SK-N-SH (cell line): Measurements from ENCODE around the gene SHLD1.

ENCODE experiments used
- ELF1 ChIP-seq: IDR thresholded peaks from 2 replicates; pipeline ENCODE4 v1.4.0; 2012
- EP300 ChIP-seq, 2 experiments: IDR thresholded peaks; 2 replicates each; pipeline versions ENCODE4 v1.4.0 to v1.6.1; 2012; ENCODE audit warnings: borderline replicate concordance in 1 of 2, low read depth in 1 of 2, low read length in 1 of 2
- EZH2phosphoT487 ChIP-seq: fragments of 200-600 bp; sonication (generic); IDR thresholded peaks from 2 replicates; pipeline ENCODE4 v1.6.1; 2017; ENCODE audit warnings: low read depth, mixed run types, mild to moderate bottlenecking, antibody characterized with exemption, moderate library complexity, borderline replicate concordance
- FOXM1 ChIP-seq: IDR thresholded peaks from 2 replicates; pipeline ENCODE4 v1.4.0; 2012; ENCODE audit warnings: low read depth, mild to moderate bottlenecking
- NRF1 ChIP-seq: IDR thresholded peaks from 2 replicates; pipeline ENCODE4 v1.6.1; 2012; ENCODE audit warnings: low read depth, mild to moderate bottlenecking, low read length
- POLR2AphosphoS5 ChIP-seq: IDR thresholded peaks from 2 replicates; pipeline ENCODE4 v1.6.1; 2012; ENCODE audit warnings: low read depth, low read length
- REST ChIP-seq: IDR thresholded peaks from 2 replicates; pipeline ENCODE4 v1.6.1; 2012; ENCODE audit warnings: mild to moderate bottlenecking, low read depth, low read length, moderate library complexity
- SIN3A ChIP-seq: IDR thresholded peaks from 2 replicates; pipeline ENCODE4 v1.6.1; 2012; ENCODE audit warnings: low read depth, mild to moderate bottlenecking, low read length, moderate library complexity, borderline replicate concordance
- TAF1 ChIP-seq: IDR thresholded peaks from 2 replicates; pipeline ENCODE4 v1.6.1; 2012; ENCODE audit warnings: low read depth, mild to moderate bottlenecking, low read length, moderate library complexity, borderline replicate concordance
- TCF12 ChIP-seq: IDR thresholded peaks from 2 replicates; pipeline ENCODE4 v1.4.0; 2012
- USF2 ChIP-seq: fragments of 150-350 bp; IDR thresholded peaks from 2 replicates; pipeline ENCODE4 v1.6.1; 2017; ENCODE audit warnings: antibody characterized with exemption, low read length, low read depth, borderline replicate concordance
- YY1 ChIP-seq: IDR thresholded peaks from 2 replicates; pipeline ENCODE4 v1.4.0; 2012; ENCODE audit warnings: low read depth, mild to moderate bottlenecking
- TF ChIP-seq, protein P1 (sequence below): fragments of 200-600 bp; sonication (generic); IDR thresholded peaks from 2 replicates; pipeline ENCODE4 v1.6.1; 2017; ENCODE audit warnings: antibody characterized with exemption, mild to moderate bottlenecking, moderate library complexity
- TF ChIP-seq, protein P2 (sequence below): IDR thresholded peaks from 2 replicates; pipeline ENCODE4 v1.4.0; 2012; ENCODE audit warnings: low read depth

GRCh38 chr20:5773589-5773988, 23.4 kb downstream of the SHLD1 start:
- TF ChIP-seq EP300 (IDR thresholded peaks at IDR 0.05; ENCODE audit: borderline replicate concordance in 1 of 2, low read depth in 1 of 2, low read length in 1 of 2) (no peak), SIN3A (no peak), REST (no peak), YY1 (no peak), FOXM1 (no peak), POLR2AphosphoS5 (no peak), NRF1 (no peak), TAF1 (no peak), EZH2phosphoT487 (no peak), TCF12 (no peak), USF2 (no peak), ELF1 (no peak)
- TF ChIP-seq, protein P1, sequence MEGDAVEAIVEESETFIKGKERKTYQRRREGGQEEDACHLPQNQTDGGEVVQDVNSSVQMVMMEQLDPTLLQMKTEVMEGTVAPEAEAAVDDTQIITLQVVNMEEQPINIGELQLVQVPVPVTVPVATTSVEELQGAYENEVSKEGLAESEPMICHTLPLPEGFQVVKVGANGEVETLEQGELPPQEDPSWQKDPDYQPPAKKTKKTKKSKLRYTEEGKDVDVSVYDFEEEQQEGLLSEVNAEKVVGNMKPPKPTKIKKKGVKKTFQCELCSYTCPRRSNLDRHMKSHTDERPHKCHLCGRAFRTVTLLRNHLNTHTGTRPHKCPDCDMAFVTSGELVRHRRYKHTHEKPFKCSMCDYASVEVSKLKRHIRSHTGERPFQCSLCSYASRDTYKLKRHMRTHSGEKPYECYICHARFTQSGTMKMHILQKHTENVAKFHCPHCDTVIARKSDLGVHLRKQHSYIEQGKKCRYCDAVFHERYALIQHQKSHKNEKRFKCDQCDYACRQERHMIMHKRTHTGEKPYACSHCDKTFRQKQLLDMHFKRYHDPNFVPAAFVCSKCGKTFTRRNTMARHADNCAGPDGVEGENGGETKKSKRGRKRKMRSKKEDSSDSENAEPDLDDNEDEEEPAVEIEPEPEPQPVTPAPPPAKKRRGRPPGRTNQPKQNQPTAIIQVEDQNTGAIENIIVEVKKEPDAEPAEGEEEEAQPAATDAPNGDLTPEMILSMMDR = no peak
- TF ChIP-seq, protein P2, sequence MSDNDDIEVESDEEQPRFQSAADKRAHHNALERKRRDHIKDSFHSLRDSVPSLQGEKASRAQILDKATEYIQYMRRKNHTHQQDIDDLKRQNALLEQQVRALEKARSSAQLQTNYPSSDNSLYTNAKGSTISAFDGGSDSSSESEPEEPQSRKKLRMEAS = no peak
